ENCODE data around the gene GKN1. TPM values are rescaled to one million over a fixed set of nuclear protein-coding genes. Genes with fewer than 3 reads are reported as not detected.

Gene GKN1
- polyA plus RNA-seq, 1 donor from 2014 or later, result not detected

DNA sequence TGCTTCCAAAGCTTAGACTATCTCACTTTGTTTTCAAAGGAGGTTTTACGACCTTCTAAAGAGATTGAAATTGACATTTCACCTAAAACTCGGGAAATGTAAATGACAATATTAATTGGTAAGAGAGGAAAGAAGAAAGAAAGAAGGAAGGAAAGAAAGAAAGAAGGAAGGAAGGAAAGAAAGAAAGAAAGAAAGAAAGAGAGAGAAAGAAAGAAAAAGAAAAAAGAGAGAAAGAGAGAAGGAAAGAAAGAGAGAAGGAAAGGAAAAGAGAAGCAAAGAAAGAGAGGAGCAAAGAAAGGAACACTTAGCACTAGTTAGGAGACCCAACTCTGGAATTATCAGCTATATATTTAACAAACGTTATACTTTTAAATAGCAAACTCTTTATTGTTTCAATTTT, 3.7 kb downstream of the GKN1 start:
- Histone ChIP-seq H3K27me3 (ENCODE audit: insufficient read depth, low read depth, low read length) (no peaks in the 10 kb centered on the region), H3K79me2 (replicated peaks; ENCODE audit: insufficient read depth, low read length) (no peaks in the 10 kb centered on the region), H3K4me2 (ENCODE audit: low read length) (no peak overlapping the region), H2AFZ (ENCODE audit: low read depth, low read length) (no peak overlapping the region), H3K36me3 (ENCODE audit: insufficient read depth, low read length) (no peaks in the 10 kb centered on the region), H3K9ac (ENCODE audit: low read length) (no peak overlapping the region), H3K4me3 (ENCODE audit: low read length) (no peak overlapping the region), H3K27ac (ENCODE audit: low read length) (no peak overlapping the region), H3F3A (ENCODE audit: insufficient read depth, low read length, poor library complexity, severe bottlenecking) (no peaks in the 10 kb centered on the region), H4K20me1 (ENCODE audit: insufficient read depth) (no peaks in the 10 kb centered on the region), H3K9me3 (ENCODE audit: low read length) (no peaks in the 10 kb centered on the region), H3K9me2 (ENCODE audit: insufficient read depth, low read length) (no peaks in the 10 kb centered on the region)
- TF ChIP-seq EP300 (conservative IDR thresholded peaks at IDR 0.05; ENCODE audit: poor library complexity, severe bottlenecking) (no peak), REST (IDR thresholded peaks at IDR 0.05; ENCODE audit: borderline replicate concordance) (no peak), SMC3 (conservative IDR thresholded peaks at IDR 0.05; ENCODE audit: poor library complexity) (no peak), TAF1 (IDR thresholded peaks at IDR 0.05; ENCODE audit: low read depth) (no peak), EZH2 (IDR thresholded peaks at IDR 0.05; ENCODE audit: borderline replicate concordance, insufficient read depth, low read length, poor library complexity, severe bottlenecking) (no peak), RAD21 (conservative IDR thresholded peaks at IDR 0.05) (no peak), CTCF (IDR thresholded peaks at IDR 0.05; ENCODE audit: poor library complexity, severe bottlenecking) (no peak), POLR2AphosphoS5 (IDR thresholded peaks at IDR 0.05) (no peak), MXI1 (conservative IDR thresholded peaks at IDR 0.05; ENCODE audit: poor library complexity, severe bottlenecking) (no peak)

GRCh38 chr2:68980956-68981355, 6.5 kb downstream of the GKN1 start:
- Histone ChIP-seq H3F3A (ENCODE audit: insufficient read depth, low read length, poor library complexity, severe bottlenecking) (no peaks in the 10 kb centered on the region), H4K20me1 (ENCODE audit: insufficient read depth) (no peaks in the 10 kb centered on the region), H3K27me3 (ENCODE audit: insufficient read depth, low read depth, low read length) (no peaks in the 10 kb centered on the region), H3K27ac (ENCODE audit: low read length) (no peak overlapping the region), H3K9me2 (ENCODE audit: insufficient read depth, low read length) (no peaks in the 10 kb centered on the region), H3K36me3 (ENCODE audit: insufficient read depth, low read length) (no peaks in the 10 kb centered on the region), H2AFZ (ENCODE audit: low read depth, low read length) (no peak overlapping the region), H3K9me3 (ENCODE audit: low read length) (no peaks in the 10 kb centered on the region), H3K79me2 (replicated peaks; ENCODE audit: insufficient read depth, low read length) (no peaks in the 10 kb centered on the region), H3K9ac (ENCODE audit: low read length) (no peak overlapping the region), H3K4me2 (ENCODE audit: low read length) (no peak overlapping the region), H3K4me3 (ENCODE audit: low read length) (no peak overlapping the region)
- TF ChIP-seq MXI1 (conservative IDR thresholded peaks at IDR 0.05; ENCODE audit: poor library complexity, severe bottlenecking) (no peak), TAF1 (IDR thresholded peaks at IDR 0.05; ENCODE audit: low read depth) (no peak), EP300 (conservative IDR thresholded peaks at IDR 0.05; ENCODE audit: poor library complexity, severe bottlenecking) (no peak), SMC3 (conservative IDR thresholded peaks at IDR 0.05; ENCODE audit: poor library complexity) (no peak), RAD21 (conservative IDR thresholded peaks at IDR 0.05) (no peak), CTCF (IDR thresholded peaks at IDR 0.05; ENCODE audit: poor library complexity, severe bottlenecking) (no peak), POLR2AphosphoS5 (IDR thresholded peaks at IDR 0.05) (no peak)
